Heart right ventricle (tissue), 16 donors: ENCODE measurements around the gene AQP1. TPM values are rescaled to one million over a fixed set of nuclear protein-coding genes. Genes with fewer than 3 reads are reported as not detected.

Experiments used
- ATAC-seq, 8 donors: fragments of 200-7000 bp; cut with Tn5 transposase; one replicate each; pipeline ENCODE4 v1.9.1; 2020; ENCODE audit warnings: mild to moderate bottlenecking in 8 of 8, moderate library complexity in 8 of 8, moderate number of reproducible peaks in 1 of 8
- DNase-seq, 2 donors: peaks; one replicate each; pipeline ENCODE4 v3.0.0-alpha.2; 2020
- H3K27ac ChIP-seq, 10 donors: fragments of 200-600 bp; sonication (generic) in 2 of 10; one replicate each; pipeline versions ENCODE4 v1.5.0 to v1.8.0; 2020 to 2022; ENCODE audit warnings: mild to moderate bottlenecking in 3 of 10
- H3K27me3 ChIP-seq, 7 donors: fragments of 200-600 bp; one replicate each; pipeline ENCODE4 v1.8.0; 2021 to 2022; ENCODE audit warnings: mild to moderate bottlenecking in 2 of 7
- H3K36me3 ChIP-seq, 9 donors: fragments of 200-600 bp; sonication (generic) in 1 of 9; one replicate each; pipeline versions ENCODE4 v1.5.0 to v1.8.0; 2020 to 2022; ENCODE audit warnings: mild to moderate bottlenecking in 2 of 9
- H3K4me1 ChIP-seq, 9 donors: fragments of 200-600 bp; sonication (generic) in 1 of 9; one replicate each; pipeline versions ENCODE4 v1.5.0 to v1.8.0; 2020 to 2022; ENCODE audit warnings: mild to moderate bottlenecking in 4 of 9
- H3K4me3 ChIP-seq, 10 donors: fragments of 200-600 bp; sonication (generic) in 2 of 10; one replicate each; pipeline versions ENCODE4 v1.5.0 to v1.8.0; 2020 to 2022; ENCODE audit warnings: mild to moderate bottlenecking in 7 of 10, moderate library complexity in 2 of 10
- H3K9me3 ChIP-seq, 11 donors: fragments of 200-600 bp in 10 of 11; sonication (generic) in 2 of 11; one replicate each; pipeline versions ENCODE4 v1.5.0 to v1.8.0; 2013 to 2022; ENCODE audit warnings: mild to moderate bottlenecking in 2 of 11, control low read depth in 1 of 11, moderate library complexity in 1 of 11
- CTCF ChIP-seq, 9 donors: fragments of 200-600 bp; sonication (generic) in 2 of 9; IDR thresholded peaks; one replicate each; pipeline versions ENCODE4 v1.5.0 to v1.8.0; 2021 to 2022; ENCODE audit warnings: antibody characterized with exemption in 9 of 9, mild to moderate bottlenecking in 5 of 9, moderate library complexity in 1 of 9
- WGBS, 2 donors: extraction: QIAGEN DNeasy Blood & Tissue Kit; methylation state at CpG; one replicate each; pipeline ENCODE4 v1.1.7; 2013; ENCODE audit warnings: inconsistent platforms in 1 of 2; 5-methylcytosine and 5-hydroxymethylcytosine counted together
- intact Hi-C, 10 donors: fragments of 100-400 bp; cut with DNase I; formaldehyde crosslinking; loops; one replicate each; pipeline versions ENCODE4 v1.11.1 to v1.14.2; 2022
- polyA plus RNA-seq, 2 donors: library from polyadenylated mRNA; stranded (reverse); fragments of 200-250 nt; gene quantifications; one replicate each; pipeline ENCODE4 v1.2.3, GENCODE V29; 2013
- total RNA-seq, 10 donors: library from RNA; stranded (reverse); fragmentation: NEBNext Ultra II Directional in 3 of 10; extraction: Animal tissue kit (Norgen Biotek cat#: 25700) in 3 of 10; gene quantifications; one replicate each; pipeline versions ENCODE4 v1.2.1 to v1.2.4, GENCODE V29; 2021 to 2023
- donor health status: Arrhythmogenic right ventricular cardiomyopathy.
- donor health status: ischemic (EF 13 %, LVEDD 7.1; RV severe dilation, severe dysfunction).
- donor health status: healthy with polysubstance abuse.
- donor health status: DM: no; HTN: yes; CAD: no.
- donor health status: DM: no; HTN: no; CAD: no.
- donor health status: ischemic (EF 25% LVEDD 6.9; RV normal size, moderate dysfunction).
- donor health status: ischemic (EF 25% LVEDD 5.7; RV mildly dilated, moderate dysfunction).
- donor health status: healthy.
- donor health status: DM: yes; HTN: yes; CAD: no.
- donor health status: Ischemic cardiomyopathy.
- donor health status: ischemic (EF 35%, LVEDD 5.7; RV mildly dilated, moderate dysfunction).
- donor health status: nonischemic (EF 11% LVEDD 7.7; RV severe dilation, severe dysfunction).
- donor health status: DM: yes; HTN: yes; CAD: no.
- donor health status: PGD.
- donor health status: ischemic (EF 29% LVEDD 5.4; RV normal size, mild dysfunction).
- donor health status: nonischemic (EF 23%, LVEDD 6.1; RV moderate dilation, normal function).

The AQP1 gene
- total and polyA plus RNA-seq, 12 donors = 101 to 274 (median 182) TPM

GRCh38 chr7:30879139-30880124 is 32.2 kb upstream of the AQP1 start:
- peaks cover 0 to 18% (median 0%) of the 10 kb centered on the region in 9 donors for H3K36me3 ChIP-seq
- H3K4me3 ChIP-seq = no peak overlapping the region
- H3K27ac ChIP-seq = no peak overlapping the region
- peaks cover 0 to 27% (median 6%) of the 10 kb centered on the region in 9 donors for H3K4me1 ChIP-seq
- H3K27me3 ChIP-seq = no peaks in the 10 kb centered on the region
- 75 to 82% methylated on average over 14 of the region's 14 CpGs for WGBS, 2 donors
- no peak for TF ChIP-seq CTCF (IDR thresholded peaks at IDR 0.05)
- no peak for ATAC-seq
- peaks cover 0 to 8% (median 0%) of the 10 kb centered on the region in 11 donors for H3K9me3 ChIP-seq
- no peak for DNase-seq
- intact Hi-C loops = no loop called here

DNA sequence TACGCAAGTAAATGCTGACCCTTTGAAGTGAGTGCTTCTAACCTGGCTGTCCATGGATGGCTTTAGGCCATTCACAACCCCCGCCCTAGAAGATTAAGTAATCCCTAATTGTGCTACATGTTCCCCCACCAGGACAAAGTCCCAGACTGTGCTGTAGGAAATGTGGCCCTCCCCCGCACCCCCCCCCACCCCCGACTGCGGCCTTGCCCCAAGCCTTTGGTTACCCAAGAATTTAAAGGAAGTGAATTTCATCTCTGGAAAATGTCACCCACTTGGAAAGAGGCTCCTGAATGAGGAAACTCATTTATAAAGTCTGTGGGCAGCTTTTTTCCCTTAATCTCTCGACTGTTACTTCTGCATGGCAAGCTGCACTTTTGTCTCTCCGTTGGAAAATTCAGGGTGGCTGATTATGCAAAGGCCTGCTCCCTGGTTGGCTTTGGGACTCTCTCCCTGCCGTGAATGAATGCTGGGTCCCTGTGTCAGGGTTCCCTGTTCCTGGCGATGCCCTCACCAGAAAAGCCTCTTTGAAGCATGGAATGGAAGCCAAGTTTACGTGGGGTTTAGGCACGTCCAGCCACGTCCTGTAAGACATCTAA is 31.4 kb upstream of the AQP1 start:
- intact Hi-C loops = no loop called here
- no peak for TF ChIP-seq CTCF (IDR thresholded peaks at IDR 0.05)
- DNase-seq = no peak
- H3K36me3 ChIP-seq = peaks cover 0 to 10% (median 0%) of the 10 kb centered on the region in 9 donors
- H3K27me3 ChIP-seq = no peaks in the 10 kb centered on the region
- 78 to 79% methylated on average over 12 of the region's 12 CpGs for WGBS, 2 donors
- peaks cover 0 to 27% (median 6%) of the 10 kb centered on the region in 9 donors for H3K4me1 ChIP-seq
- no peak for ATAC-seq
- no peak overlapping the region for H3K4me3 ChIP-seq
- no peaks in the 10 kb centered on the region for H3K9me3 ChIP-seq
- no peak overlapping the region for H3K27ac ChIP-seq

DNA sequence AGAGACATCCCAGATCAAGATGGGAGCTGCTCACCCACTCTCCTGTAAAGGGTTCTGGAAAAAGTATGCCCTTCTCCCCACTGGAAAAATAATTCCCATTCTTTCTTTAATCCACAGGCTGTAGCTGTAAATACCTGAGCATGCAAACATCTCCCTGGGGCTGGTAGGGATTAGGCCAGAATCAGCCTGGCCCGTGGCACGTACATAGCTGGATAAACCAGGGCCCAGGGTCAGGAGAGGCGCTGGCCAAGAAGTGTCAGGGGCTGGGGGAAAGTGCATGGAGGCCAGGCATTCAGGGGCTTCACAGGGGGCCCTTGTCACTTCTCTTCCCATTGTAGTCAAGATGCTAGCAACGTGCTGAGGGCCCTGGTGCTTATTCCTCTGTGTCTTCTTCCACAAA is 30.7 kb upstream of the AQP1 start:
- Histone ChIP-seq H3K27me3 (no peaks in the 10 kb centered on the region), H3K36me3 (peaks cover 0 to 3% (median 0%) of the 10 kb centered on the region in 9 donors), H3K4me3 (no peak overlapping the region), H3K4me1 (peaks cover 0 to 31% (median 6%) of the 10 kb centered on the region in 9 donors), H3K9me3 (no peaks in the 10 kb centered on the region), H3K27ac (no peak overlapping the region)
- DNase-seq (no peak), ATAC-seq (no peak)
- no peak for TF ChIP-seq CTCF (IDR thresholded peaks at IDR 0.05)
- 96 to 98% methylated on average over 4 of the region's 4 CpGs for WGBS, 2 donors
- intact Hi-C loops = no loop called here

DNA sequence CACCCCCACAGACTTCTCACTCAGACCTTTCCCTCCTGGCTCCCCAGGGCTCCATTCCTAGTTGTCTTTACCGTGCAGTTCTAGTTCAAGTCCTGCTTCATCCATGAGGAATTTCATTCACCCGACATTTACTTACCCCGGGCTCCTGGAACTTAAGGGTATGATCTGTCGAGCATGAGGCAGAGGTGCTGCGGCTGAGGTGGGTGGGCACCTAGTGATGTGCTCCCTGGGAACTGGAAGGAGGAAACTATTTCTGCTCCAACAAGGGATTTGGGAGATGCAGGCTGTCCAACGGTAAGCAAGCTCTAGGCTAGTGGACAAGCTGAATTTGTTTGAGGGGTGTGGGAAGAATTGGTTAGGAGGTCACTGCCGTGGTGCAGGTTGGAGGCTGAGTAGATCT is 30.2 kb upstream of the AQP1 start:
- ATAC-seq (no peak), DNase-seq (no peak)
- intact Hi-C loops = no loop called here
- Histone ChIP-seq H3K4me1 (peaks cover 0 to 33% (median 6%) of the 10 kb centered on the region in 9 donors), H3K36me3 (peaks cover 0 to 3% (median 0%) of the 10 kb centered on the region in 9 donors), H3K9me3 (no peaks in the 10 kb centered on the region), H3K4me3 (no peak overlapping the region), H3K27ac (no peak overlapping the region), H3K27me3 (no peaks in the 10 kb centered on the region)
- WGBS, 2 donors = 95 to 96% methylated on average over 7 of the region's 7 CpGs
- TF ChIP-seq CTCF (IDR thresholded peaks at IDR 0.05) = no peak
